C4-2B (cell line): ENCODE results near the gene GPC5.

Experiments
- H3K27ac ChIP-seq: fragments of 450-650 bp; 2 replicates; pipeline ENCODE4 v1.5.1; 2017
- ZFX ChIP-seq: fragments of 450-650 bp; IDR thresholded peaks from 2 replicates; pipeline ENCODE4 v1.6.1; 2017
- TF ChIP-seq, protein P1 (sequence below): fragments of 450-650 bp; conservative IDR thresholded peaks from 2 replicates; pipeline ENCODE4 v1.5.1; 2017; ENCODE audit warnings: mild to moderate bottlenecking

GPC5 gene

DNA sequence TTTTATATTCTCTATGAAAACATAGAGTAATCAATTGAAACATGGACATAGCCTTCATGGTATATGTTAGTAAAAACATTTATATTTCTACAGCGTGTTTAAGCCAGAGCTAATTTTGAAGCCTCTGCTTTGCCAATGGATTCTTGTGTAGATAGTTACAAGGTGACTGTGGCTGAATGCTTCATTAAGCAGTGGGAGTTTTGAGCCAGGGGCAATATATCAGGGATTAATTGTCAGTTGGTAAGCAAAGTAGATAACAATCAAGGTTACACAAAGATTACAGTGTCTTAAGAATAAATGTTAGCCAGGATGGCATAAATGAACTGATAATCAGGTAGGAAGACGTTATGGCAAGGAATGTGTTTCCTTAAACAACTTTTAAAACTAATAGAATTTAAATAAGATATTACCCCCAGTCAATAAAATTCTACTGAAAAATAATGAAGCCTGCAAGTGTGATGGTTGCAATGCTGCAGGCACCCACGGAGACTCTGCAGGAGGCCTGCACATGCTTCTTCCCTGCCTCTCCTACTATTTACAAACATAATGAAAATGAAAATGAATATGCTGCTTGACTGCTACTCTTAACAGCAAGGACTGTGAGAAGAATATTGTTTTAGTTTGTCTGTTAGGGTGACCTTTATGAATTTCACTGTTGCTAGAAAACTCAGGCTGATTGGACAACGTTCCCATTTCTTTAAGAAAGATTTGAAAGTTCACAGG, 588.5 kb downstream of the GPC5 start:
- TF ChIP-seq ZFX: no peak
- TF ChIP-seq, protein P1, sequence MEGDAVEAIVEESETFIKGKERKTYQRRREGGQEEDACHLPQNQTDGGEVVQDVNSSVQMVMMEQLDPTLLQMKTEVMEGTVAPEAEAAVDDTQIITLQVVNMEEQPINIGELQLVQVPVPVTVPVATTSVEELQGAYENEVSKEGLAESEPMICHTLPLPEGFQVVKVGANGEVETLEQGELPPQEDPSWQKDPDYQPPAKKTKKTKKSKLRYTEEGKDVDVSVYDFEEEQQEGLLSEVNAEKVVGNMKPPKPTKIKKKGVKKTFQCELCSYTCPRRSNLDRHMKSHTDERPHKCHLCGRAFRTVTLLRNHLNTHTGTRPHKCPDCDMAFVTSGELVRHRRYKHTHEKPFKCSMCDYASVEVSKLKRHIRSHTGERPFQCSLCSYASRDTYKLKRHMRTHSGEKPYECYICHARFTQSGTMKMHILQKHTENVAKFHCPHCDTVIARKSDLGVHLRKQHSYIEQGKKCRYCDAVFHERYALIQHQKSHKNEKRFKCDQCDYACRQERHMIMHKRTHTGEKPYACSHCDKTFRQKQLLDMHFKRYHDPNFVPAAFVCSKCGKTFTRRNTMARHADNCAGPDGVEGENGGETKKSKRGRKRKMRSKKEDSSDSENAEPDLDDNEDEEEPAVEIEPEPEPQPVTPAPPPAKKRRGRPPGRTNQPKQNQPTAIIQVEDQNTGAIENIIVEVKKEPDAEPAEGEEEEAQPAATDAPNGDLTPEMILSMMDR: no peak
- H3K27ac ChIP-seq: no peak overlapping the region

DNA sequence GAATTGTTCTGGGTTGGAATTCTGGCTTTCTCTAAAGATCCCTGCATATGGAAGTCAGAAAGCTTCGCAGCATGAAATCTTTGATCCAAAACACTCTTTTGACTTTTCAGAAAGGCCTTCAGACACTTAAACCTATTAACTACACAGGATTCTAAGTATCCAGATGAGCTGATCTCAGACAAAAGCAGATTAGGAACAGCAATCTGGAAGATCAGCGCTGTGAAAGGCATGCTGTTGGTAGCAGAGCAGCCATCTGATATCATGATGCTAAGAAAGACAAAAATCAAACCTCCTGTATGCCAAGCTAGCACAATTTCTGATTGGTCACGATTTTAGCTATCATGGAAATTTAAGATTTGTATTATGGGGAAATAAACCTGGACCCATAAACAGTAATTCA, 589.9 kb downstream of the GPC5 start:
- TF ChIP-seq, protein P1: no peak
- no peak for TF ChIP-seq ZFX
- H3K27ac ChIP-seq: no peak overlapping the region

DNA sequence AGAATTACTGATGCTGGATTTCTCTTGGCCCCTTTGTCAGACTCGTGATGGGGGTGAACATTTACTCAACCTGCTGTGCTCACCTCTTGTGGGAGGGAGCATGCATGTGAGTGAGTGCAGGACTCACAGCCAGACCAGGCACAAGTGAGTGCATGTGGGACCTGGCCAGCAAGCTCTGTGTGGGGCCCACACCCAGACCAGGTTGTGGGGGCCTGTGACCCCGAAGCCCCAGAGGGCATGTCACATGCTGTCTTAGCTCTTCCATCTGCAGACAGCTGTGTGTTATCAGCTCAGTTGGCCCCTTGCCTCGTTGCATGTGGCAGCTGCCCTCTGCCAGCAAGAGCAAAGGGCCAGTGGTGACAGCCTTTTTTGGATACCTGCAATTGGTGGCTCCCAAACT, 614.4 kb downstream of the GPC5 start:
- H3K27ac ChIP-seq: no peak overlapping the region
- TF ChIP-seq ZFX: no peak
- TF ChIP-seq, protein P1: no peak

DNA sequence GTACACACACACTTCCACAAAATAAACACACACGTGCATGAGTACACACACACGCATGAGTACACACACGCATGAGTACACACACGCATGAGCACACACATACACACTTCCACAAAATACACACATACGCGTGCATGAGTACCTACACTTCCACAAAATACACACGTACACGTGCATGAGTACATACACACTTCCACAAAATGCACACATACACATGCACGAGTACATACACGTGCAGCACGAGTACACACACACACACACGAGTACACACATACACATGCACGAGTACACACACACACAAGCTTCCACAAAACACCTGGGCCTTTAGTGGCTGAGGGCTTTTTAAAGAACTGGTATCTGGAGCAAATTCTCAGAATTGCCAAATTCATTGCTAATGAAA, 619.3 kb downstream of the GPC5 start:
- H3K27ac ChIP-seq: no peak overlapping the region
- TF ChIP-seq, protein P1: no peak
- TF ChIP-seq ZFX: no peak

DNA sequence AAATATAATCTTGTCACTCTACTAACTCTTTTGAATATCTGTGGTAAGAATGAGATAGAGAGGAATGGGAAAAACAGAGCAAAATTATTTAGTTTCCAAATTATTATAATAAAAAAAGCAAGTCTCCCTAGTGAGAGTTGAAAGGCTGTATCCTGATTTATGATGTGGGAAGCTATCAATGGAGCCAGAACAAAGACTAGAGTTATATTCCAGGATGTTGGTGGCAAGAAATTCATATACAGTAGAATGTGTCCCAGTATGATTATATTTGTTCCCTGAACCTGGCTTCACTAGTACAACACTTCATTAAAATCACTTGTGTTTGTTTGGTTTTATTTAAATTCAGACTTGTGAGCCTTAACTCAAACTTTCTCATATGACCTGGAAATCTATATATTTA, 630.3 kb downstream of the GPC5 start:
- no peak for TF ChIP-seq ZFX
- TF ChIP-seq, protein P1: no peak
- H3K27ac ChIP-seq: no peak overlapping the region

DNA sequence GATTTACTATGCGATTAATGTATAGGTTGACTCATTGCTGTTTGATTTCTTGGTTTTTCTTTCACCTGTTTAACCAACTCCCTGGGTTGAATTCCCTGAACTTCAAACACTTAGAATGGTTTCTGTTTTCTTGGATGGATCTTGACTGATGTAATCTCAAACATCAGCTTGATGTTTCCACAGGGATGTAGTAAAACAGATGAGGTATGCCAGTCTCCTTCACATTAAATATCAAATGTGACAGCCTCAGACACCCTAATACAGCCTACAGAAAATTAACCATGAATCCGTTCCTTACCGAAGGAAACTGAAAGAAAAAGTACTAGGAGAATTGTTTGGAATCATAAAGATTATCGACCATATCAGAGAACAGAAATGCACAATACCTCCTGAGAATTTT, 631.2 kb downstream of the GPC5 start:
- TF ChIP-seq ZFX: no peak
- TF ChIP-seq, protein P1: no peak

DNA sequence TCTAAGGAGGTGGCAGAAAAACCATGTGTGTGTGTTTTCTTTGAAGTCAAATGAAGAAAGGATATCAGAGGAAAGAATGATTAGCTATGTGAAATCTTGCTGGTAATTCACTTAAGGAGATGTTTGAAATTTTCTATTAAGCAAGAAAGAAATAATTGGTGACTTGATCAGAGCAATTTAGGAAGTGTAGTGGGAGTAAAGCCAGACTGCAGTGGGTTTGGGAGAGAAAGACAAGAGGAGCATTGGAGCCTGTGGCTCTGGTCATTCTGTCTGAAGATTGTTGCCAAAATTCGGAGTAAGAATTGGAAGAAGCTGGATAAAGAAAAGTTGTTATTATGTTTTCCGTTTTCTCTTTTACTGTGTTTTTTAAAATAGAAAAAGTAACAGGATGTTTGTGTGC, 640.5 kb downstream of the GPC5 start:
- TF ChIP-seq ZFX: no peak
- TF ChIP-seq, protein P1: no peak
- no peak overlapping the region for H3K27ac ChIP-seq

More for the DNA sequence above, 631.2 kb downstream of the GPC5 start:
- H3K27ac ChIP-seq: no peak overlapping the region
